HG02943 (cell line): ENCODE measurements around the gene ABCC9.

Experiments used
- ATAC-seq: cut with Tn5 transposase; IDR thresholded peaks from one replicate; pipeline ENCODE4 v1.9.1; 2021; ENCODE audit warnings: mild to moderate bottlenecking, low read depth, moderate library complexity; ENCODE audit not compliant: unreplicated experiment

ABCC9 gene

DNA sequence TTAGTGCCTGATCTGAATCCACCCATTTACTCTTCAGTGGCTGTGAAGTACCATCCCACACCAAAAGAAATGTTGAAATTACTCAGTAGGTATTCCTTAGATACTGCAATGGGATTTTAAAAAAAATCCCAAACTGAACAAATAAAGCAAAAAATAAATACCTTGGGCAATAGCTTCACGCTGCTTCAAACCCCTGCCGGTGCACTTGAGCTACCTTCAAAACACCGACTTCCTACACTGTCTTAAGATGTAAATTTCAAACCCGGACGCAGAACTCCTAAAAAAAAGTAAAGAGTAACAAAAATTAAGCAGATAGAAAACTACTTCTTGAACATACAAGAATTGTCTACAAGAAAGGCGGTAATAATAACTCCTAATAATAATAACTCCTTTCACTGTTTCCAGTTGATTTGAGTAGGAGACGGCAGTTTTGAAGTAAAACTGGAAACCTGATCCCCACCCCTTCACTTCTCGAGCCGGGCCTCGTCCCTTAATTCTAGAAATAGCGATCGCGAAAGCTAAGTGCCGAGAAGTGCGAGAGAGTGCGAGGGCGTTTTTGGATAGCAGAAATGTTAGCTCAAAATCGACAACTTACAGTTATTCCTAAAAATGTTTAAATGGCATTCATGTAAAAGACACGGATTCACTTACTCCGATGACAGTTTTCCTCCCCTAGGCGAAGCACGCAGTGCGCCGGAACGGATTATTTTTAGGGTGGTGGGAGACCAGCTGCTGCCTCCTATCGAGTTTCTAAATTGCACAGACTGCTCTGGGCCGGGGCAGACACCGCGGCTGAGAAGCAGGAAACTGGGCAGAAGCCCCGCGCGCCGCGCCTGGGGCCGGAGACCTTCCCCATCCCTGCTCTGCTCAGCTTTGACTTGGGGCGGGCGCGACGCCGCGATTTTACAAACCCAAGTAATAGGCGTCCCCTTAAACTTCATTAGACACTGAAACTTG lies at the start of gene ABCC9:
ABCC9 (minus strand) TSS at position 878 of the 957 bp plus-strand sequence. CDS start 4,752 bp downstream, outside the sequence.
- ATAC-seq, result peak; percentile 64

DNA sequence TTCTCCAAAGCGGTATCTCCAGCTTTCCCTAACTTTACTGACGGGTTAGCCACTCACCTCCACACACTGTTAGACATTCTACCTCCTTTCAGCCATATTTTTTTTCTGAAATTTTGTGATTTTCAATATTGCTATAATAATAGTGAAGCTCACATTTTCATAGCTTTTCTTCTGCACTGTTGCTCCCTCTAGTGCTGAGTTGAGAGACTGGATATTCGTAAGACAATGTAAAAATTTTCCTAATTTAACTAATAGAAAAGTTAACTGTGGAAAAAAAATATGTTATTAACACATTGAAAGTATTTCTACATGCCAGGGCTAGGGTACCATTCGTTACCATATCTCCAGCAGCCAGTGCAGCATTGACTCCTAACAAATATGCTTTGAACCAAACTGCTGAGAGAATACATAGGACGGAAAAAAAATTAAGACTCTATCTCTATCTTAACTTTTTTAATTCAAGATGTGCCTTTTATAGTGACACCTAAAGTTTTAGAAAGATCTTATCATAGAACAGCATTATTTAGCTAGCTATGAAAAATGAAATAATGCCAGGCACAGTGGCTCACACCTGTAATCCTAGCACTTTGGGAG lies 48.7 kb upstream of the ABCC9 start:
- ATAC-seq, result no peak

DNA sequence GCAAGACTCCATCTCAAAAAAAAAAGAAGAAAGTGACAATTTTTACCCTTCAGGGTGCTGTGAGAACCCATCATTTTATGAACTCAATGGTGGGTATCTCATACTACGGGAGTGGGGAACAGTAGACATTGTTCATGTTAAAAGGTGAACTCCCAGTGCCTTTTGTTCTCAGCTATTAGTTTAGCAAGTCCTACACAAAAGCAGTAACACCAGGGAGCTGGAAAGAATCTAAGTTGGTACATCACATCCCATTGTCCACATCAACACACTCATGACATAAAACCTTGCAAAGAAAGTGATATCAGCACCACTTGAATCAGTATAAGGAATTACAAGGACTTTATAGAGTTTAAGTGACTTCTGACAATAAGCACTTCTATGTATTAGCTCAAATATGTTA lies 47.4 kb upstream of the ABCC9 start:
- no peak for ATAC-seq

DNA sequence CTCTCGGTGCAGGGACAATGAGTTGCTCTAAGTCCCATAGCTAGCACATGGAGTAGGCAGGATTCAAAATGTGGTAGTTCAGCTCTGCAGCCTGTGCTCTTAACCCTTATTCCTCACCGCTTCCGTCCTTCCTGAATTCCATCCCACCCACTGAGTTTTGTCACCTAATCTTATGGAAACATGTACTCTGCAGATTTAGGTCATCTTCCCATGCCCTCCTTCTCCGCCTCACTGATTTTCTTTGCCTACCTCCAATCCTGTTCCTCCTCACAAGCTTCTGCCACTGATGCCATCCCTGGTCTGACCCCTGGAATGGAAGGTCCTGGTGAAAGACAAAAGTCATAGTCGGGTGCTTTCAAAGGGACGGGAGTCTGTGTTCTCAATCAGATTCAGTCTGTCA lies 46.5 kb upstream of the ABCC9 start:
- no peak for ATAC-seq

DNA sequence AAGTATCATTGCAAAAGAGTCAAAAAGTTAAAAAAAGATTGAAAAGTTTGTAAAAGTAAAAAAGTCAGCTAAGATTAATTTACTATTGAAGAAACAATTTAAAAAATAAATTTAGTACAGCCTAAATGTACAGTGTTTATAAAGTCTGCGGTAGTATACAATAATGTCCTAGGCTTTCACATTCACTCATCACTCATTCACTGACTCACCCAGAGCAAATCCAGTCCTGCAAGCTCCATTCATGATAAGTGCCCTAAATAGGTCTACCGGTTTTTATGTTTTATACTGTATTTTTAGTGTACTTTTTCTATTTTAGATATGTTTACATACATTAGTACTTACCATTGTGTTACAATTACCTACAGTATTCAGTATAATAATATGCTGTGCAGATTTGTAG lies 43.9 kb upstream of the ABCC9 start:
- ATAC-seq, result no peak

DNA sequence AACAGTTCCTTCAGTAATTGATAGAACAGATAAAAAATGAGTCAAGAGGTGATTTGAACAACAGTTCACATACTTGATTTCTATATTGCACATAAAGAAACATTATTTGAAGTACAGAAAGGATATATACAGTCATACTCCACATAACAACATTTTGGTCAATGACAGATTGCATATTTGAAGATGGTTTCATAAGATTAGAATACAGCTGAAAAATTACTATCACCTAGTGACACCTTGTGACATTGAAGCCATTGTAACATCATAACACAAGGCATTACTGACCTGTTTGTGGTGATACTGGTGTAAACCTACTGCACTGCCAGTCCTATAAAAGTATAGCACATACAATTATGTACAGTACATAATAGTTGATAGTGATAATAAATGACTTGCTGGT lies 43.1 kb upstream of the ABCC9 start:
- no peak for ATAC-seq

DNA sequence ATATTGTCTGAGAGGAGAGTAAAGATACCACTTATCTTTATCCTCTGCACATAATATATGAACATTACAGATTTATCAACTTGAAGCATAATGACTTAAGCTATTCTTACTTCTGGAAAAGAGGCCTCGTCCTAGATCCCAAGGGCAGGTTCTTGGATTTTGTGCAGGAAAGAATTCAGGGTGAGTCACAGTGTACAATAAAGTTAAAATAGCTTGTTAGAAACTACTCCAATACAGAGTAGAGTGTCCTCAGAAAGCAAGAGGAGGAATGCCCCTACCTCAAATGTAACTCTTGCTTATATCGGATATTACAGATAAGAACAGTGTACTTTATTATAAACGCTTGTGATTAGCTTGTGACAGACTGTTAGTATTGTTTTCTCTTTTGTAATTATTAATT lies 41.9 kb upstream of the ABCC9 start:
- no peak for ATAC-seq

DNA sequence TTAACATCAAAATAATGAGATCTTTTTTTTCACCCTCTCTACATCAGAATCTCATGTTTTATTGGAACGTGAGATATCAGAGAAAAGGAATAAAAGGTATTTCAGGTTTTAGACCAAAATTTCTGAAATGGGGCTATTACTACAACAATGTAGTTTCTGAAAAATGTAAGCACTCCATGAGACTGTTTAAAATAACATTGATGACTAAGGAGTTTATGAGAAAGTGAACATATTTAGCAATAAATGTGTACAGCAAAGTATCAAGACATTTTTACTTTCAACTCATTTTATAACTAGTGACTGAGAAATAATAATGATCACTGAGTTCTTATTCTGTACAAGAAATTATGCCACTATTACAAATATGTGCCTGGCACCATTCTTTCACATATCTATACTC lies 39.3 kb upstream of the ABCC9 start:
- no peak for ATAC-seq

DNA sequence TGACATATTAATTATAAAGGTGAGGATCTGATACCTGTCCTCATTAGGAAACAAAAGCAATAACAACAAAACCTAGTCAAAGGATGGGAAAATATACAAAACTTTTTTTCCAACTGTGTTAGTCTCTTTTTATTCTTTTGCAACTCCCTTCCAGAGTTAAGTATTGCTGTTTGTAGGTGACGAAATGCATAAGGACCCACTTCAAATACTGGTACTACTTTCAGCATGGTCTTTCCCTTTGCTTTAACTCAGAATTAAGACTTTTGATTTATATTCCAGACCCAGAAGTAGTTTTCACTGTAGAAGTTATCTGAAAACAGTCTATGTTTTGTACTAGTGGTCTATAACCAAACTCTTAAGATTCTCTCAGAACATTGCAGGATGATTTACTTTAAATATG lies 34.1 kb upstream of the ABCC9 start:
- no peak for ATAC-seq

DNA sequence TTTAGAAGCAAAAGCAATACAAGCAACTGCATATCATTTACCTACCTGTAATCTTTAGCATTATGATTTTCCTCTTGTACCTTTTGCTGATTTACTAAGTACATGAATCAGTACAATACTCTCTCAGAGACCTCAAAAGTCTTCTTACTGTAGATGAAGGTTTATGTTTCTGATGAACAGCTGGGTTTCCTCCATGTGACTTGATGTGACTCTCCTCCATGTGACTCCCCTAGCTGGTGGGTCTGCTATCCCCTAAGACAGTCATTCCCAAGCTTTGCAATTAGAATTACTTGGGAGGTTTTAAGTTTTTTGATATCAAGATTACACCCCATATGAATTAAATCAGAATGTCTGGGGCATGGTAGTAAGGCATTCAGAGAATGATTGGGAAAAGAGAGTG lies 32.0 kb upstream of the ABCC9 start:
- ATAC-seq, result no peak

DNA sequence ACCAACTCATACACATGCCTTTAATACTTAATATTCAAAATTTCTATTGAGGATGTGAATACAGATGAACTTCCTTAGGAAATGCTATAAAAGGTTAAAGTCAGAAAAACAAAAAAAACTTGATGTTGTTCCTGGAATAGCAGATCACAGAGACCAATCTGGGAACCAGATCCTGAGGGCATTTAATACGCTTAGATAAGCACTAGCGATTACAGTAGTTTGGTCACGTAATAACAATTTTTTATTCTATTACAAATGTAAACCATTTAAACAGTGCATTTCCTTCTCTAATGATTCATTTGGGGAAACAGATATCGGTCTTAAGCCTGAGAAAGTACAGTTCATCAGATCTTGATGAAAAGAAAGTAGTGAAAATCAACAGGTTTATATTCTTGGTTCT lies 30.8 kb upstream of the ABCC9 start:
- no peak for ATAC-seq

DNA sequence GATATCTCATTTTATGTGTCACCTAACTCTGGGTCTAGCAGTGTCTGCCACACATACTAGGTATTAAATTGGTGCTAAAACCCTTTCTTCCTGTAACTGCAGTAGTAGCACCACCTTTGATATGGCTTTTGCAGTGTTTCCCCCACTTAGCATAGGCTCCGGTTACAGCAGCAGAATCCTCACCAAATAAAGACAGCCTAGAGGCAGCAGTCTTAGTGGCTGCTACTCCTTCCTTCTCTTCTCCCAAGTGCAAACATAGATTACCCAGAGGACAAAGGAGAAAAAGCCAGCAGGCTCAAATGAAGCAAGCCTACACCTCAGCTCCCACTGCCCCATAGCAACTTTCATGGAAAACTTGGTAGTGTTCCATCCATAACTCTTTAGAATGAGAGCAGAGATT lies 30.1 kb upstream of the ABCC9 start:
- ATAC-seq, result no peak

DNA sequence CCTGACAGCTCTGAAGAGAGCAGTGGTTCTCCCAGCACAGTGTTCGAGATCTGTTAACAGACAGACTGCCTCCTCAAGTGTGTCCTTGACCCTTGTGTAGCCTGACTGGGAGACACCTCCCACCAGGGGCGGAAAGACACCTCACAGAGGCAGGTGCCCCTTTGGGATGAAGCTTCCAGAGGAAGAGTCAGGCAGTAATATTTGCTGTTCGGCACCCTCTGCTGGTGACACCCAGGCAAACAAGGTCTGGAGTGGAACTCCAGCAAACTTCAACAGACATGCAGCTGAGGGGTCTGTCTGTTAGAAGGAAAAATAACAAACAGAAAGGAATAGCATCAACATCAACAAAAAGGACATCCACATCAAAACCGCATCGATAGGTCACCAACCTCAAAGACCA lies 21.6 kb upstream of the ABCC9 start:
- ATAC-seq, result no peak

DNA sequence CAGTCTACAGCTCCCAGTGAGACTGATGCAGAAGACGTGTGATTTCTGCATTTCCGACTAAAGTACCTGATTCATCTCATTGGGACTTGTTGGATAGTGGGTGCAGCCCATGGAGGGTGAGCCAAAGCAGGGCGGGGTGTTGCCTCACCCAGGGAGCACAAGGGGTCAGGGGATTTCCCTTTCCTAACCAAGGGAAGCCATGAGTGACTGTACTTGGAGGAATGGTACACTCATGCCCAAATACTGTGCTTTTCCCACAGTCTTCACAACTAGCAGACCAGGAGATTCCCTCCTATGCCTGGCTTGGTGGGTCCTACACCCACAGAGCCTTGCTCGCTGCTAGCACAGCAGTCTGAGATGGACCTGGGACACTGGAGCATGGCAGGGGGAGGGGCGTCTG lies 21.0 kb upstream of the ABCC9 start:
- ATAC-seq, result no peak

DNA sequence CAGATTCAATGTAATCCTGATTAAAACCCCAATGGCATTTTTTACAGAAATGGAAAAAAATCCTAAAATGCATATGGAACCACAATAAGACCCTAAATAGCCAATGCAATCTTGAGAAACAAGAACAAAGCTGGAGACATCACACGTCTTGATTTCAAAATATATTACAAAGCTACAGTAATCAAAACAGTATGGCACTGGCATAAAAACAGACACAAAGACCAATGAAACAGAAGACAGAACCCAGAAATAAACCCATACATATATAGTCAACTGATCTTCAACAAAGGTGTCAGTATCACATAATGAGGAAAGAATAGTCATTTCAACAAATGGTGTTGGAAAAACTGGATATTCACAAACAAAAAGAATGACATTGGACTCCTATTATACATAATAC lies 9.4 kb upstream of the ABCC9 start:
- no peak for ATAC-seq

DNA sequence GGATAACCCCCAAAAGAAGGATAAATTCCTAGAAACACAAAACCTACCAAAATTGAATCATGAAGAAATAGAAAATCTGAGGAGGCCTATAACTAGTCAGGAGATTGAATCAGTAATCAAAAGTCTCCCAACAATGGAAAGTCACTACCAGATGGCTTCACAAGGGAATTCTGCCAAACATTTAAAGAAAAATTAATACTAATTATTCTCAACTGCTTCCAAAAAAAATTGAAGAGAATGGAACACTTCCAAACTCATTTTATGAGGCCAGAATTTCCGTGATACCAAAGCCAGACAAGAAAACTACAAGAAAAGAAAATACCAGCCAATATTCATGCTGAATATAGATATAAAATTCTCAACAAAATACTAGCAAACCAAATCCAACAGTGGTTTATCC lies 7.8 kb upstream of the ABCC9 start:
- ATAC-seq, result no peak

DNA sequence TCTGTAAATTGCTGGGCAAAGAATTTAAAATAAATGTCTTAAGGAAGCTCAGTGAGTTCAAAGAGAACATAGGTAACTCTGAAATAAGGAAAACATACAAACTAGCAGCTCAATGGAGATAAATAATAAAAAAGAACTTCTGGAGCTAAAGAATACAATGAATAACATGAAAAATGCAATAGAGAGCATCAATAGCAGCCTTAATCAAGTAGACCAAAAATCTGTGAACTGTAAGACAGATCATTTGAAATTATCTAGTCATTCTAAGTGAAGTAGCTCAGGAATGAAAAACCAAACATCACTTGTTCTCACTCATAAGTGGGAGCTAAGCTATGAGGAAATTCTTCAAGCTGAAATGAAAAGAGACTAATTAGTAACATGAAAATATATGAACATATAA lies 5.8 kb upstream of the ABCC9 start:
- no peak for ATAC-seq

DNA sequence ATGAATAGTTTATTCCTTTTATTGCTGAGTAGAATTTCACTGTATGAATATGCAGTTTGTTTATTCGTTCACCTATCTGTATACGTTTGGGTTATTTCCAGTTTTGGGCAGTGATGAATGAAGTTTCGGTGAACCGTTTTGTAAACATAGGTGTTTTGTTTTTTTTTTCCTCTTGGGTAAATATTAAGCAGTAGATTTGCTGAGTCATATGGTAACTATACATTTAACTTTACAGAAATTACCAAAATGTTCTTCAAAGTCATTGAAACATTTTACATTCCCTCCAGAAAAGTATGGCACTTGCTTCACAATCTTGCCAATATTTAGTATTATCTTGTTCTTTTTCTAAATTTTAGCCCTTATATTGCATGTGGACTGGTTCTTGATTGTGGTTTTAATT lies 3.8 kb upstream of the ABCC9 start:
- no peak for ATAC-seq

DNA sequence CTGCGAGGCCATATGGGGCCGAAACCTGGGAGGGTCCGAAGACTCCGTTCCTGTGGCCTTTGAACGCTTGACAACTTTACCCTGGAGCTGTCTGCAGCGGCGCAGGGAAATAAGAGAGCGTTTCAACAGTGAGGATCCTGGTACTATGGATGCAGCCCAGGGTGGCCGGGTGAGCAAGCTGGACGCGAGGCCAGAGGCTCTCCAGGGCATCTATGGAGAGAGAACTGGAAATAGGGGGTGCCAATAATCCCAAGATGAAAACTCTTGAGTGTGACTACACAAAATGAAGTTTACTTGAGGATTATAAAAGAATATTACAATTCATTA lies 1.1 kb upstream of the ABCC9 start:
- no peak for ATAC-seq

DNA sequence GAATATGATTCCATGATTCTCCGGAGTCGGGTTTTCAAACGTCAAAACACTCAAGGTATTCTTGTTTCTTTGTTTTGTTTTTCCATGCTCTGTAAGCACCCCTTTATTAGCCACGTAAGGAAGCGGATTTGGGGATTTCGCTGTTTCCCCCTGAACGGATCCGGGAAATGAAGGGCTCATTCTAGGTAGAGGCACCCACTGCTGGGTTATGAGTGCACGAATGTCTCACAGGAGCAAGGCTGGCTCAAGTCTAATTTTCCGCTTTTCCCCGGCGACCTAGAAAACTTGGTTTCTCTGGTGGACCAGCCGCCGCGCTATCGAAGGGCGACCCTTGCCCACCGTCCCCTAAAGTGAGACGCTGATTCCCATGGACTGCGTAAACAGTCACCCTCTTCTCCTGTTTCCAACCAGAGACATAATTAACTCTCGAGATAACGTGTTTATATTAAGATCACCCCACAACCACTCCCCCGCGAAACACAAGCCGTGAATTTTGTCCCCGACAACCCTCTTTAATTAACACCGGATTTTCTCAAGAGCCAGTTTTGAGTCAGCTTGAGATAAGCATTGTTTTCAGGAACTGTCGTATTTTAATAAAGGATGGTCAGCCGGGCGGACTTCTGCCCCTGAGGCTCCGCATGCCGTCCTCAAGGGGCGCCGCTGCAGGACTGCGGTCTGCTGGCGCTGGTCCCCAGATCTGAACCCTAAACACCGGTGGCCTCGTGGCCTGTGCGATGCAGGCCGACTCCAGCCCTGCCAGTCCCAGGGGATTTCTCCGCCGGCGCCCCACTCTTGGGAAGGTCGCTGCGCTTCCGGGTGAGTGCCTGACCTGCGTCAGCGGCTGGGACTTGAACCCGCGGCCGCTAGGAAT lies 515 bp upstream of the ABCC9 start:
- no peak for ATAC-seq

DNA sequence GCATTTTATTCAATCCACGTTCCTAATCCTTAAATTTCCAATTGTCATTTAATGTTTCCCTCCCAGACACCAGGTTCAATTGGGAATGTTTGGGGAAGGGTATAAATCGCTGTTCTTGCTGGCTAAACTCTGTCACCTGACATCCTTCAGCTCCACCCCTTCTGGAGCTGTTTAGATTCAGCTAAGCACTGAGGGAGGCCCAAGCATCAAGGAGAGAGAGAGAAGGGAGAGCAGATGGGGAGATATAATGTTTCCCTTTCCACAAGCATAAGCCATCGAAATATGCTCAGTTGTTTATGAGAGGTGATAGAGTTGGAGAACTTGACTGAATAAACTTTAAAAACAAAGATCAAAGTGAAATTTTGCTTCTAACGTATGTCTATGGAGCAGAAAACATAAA lies 1.8 kb downstream of the ABCC9 start:
- ATAC-seq, result no peak
